HCT116 (cell line): Measurements from ENCODE around the gene PFKFB3. TPM values are rescaled to one million over a fixed set of nuclear protein-coding genes. Genes with fewer than 3 reads are reported as not detected.

ENCODE experiments used
- ATAC-seq: fragments of 200-7000 bp; cut with Tn5 transposase; 2 replicates; pipeline ENCODE4 v1.9.1; 2020; ENCODE audit warnings: mild to moderate bottlenecking, moderate library complexity
- BruUV-seq: library from RNA; stranded (reverse); fragments of 400-500 nt; replicated peaks from 2 replicates; lab custom pipeline; 2021; lab: Mats Ljungman, UMichigan
- CTCF ChIA-PET: fragments of 300-600 bp; sonication (Branson Sonifier 250); formaldehyde crosslinking; loops from one replicate; lab custom pipeline; 2021; ENCODE audit warnings: antibody characterized with exemption; lab: Charles Lee
- POLR2A ChIA-PET: fragments of 300-600, 350-600 bp; sonication (Branson Sonifier 250); formaldehyde crosslinking; loops from one replicate; lab custom pipeline; 2021; ENCODE audit warnings: antibody characterized with exemption; lab: Charles Lee
- RAD21 ChIA-PET, 2 experiments: fragments of 300-600 bp; sonication (Branson Sonifier 250); formaldehyde crosslinking; loops; one replicate each; lab custom pipeline; 2023; ENCODE audit warnings: low total read pairs in 2 of 2; ENCODE audit not compliant: uncharacterized antibody in 2 of 2, unreplicated experiment in 2 of 2, low non-redundant PET in 1 of 2; lab: Charles Lee
- DNase-seq: peaks from one replicate; pipeline ENCODE4 v3.0.0-alpha.2; 2010; ENCODE audit warnings: low read depth, low spot score
- H2AFZ ChIP-seq: fragments of 200-600 bp; shearing (Covaris generic), sonication (generic); 2 replicates; pipeline ENCODE4 v1.6.1; 2017; ENCODE audit warnings: low read depth, mixed run types, mixed read lengths, antibody characterized with exemption, low read length; ENCODE audit not compliant: poor library complexity, severe bottlenecking
- H3K27ac ChIP-seq: 2 replicates; pipeline ENCODE4 v1.5.1; 2012; ENCODE audit warnings: low read depth, low read length
- H3K27me3 ChIP-seq: fragments of 200-600 bp; sonication (generic); 2 replicates; pipeline ENCODE4 v1.6.1; 2016; ENCODE audit warnings: mixed run types, low read length, mixed read lengths; ENCODE audit not compliant: insufficient read depth
- H3K36me3 ChIP-seq, 2 experiments: fragments of 200-500 bp in 1 of 2; fragments of 200-600 bp in 1 of 2; sonication (Bioruptor generic) in 1 of 2; sonication (generic) in 1 of 2; 2 replicates each; pipeline versions ENCODE4 v1.5.1 to v1.6.1; 2014 to 2016; ENCODE audit warnings: low read length in 2 of 2, inconsistent platforms in 1 of 2, mixed read lengths in 1 of 2, mixed run types in 1 of 2; ENCODE audit not compliant: insufficient read depth in 2 of 2, control insufficient read depth in 1 of 2
- H3K4me1 ChIP-seq, 2 experiments: fragments of 200-600 bp in 1 of 2; sonication (generic) in 1 of 2; 2 replicates each; pipeline versions ENCODE4 v1.5.1 to v1.6.1; 2012 to 2017; ENCODE audit warnings: low read length in 2 of 2, inconsistent platforms in 1 of 2, mild to moderate bottlenecking in 1 of 2, mixed read lengths in 1 of 2, mixed run types in 1 of 2, moderate library complexity in 1 of 2; ENCODE audit not compliant: insufficient read depth in 2 of 2, control insufficient read depth in 1 of 2
- H3K4me2 ChIP-seq: fragments of 200-600 bp; sonication (generic); 2 replicates; pipeline ENCODE4 v1.6.1; 2017; ENCODE audit warnings: mixed run types, low read length, mixed read lengths
- H3K4me3 ChIP-seq, 2 experiments: fragments of 200-600 bp in 1 of 2; sonication (generic) in 1 of 2; replicated peaks in 1 of 2; 2 replicates each; pipeline ENCODE4 v1.5.1; 2011 to 2016; ENCODE audit warnings: low read length in 2 of 2, control low read depth in 1 of 2, low read depth in 1 of 2, mild to moderate bottlenecking in 1 of 2, mixed read lengths in 1 of 2, mixed run types in 1 of 2
- H3K79me2 ChIP-seq: fragments of 200-600 bp; sonication (generic); 2 replicates; pipeline ENCODE4 v1.6.1; 2017; ENCODE audit warnings: mild to moderate bottlenecking, mixed run types, low read length, moderate library complexity, mixed read lengths; ENCODE audit not compliant: insufficient read depth
- H3K9ac ChIP-seq: fragments of 200-600 bp; sonication (generic); 2 replicates; pipeline ENCODE4 v1.6.1; 2016; ENCODE audit warnings: low read length, mixed read lengths
- H3K9me2 ChIP-seq: fragments of 200-600 bp; sonication (generic), shearing (Covaris generic); 2 replicates; pipeline ENCODE4 v1.6.1; 2017; ENCODE audit warnings: mixed run types, mild to moderate bottlenecking, moderate library complexity; ENCODE audit not compliant: insufficient read depth
- H3K9me3 ChIP-seq, 2 experiments: fragments of 200-500 bp in 1 of 2; fragments of 200-600 bp in 1 of 2; sonication (Bioruptor generic) in 1 of 2; sonication (generic) in 1 of 2; 2 replicates each; pipeline ENCODE4 v1.6.1; 2014 to 2017; ENCODE audit warnings: low read length in 2 of 2, mixed read lengths in 2 of 2, inconsistent platforms in 1 of 2, low read depth in 1 of 2, mild to moderate bottlenecking in 1 of 2, mixed run types in 1 of 2, moderate library complexity in 1 of 2; ENCODE audit not compliant: control insufficient read depth in 1 of 2, insufficient read depth in 1 of 2
- H4K20me1 ChIP-seq: fragments of 200-600 bp; sonication (generic), shearing (Covaris generic); 2 replicates; pipeline ENCODE4 v1.6.1; 2017; ENCODE audit warnings: mixed run types, mild to moderate bottlenecking, moderate library complexity; ENCODE audit not compliant: insufficient read depth
- CBX3 ChIP-seq: IDR thresholded peaks from 2 replicates; pipeline ENCODE4 v1.6.1; 2012; ENCODE audit warnings: low read depth
- EZH2phosphoT487 ChIP-seq: fragments of 200-600 bp; IDR thresholded peaks from 2 replicates; pipeline ENCODE4 v1.6.1; 2018; ENCODE audit warnings: antibody characterized with exemption, borderline replicate concordance
- FOSL1 ChIP-seq: IDR thresholded peaks from 2 replicates; pipeline ENCODE4 v1.6.1; 2012; ENCODE audit warnings: low read depth
- SIN3A ChIP-seq: IDR thresholded peaks from 2 replicates; pipeline ENCODE4 v1.6.1; 2012; ENCODE audit warnings: low read depth
- SP1 ChIP-seq: IDR thresholded peaks from 2 replicates; pipeline ENCODE4 v1.6.1; 2012; ENCODE audit warnings: low read depth
- SRF ChIP-seq: IDR thresholded peaks from 2 replicates; pipeline ENCODE4 v1.6.1; 2012; ENCODE audit warnings: low read depth
- ZFX ChIP-seq: fragments of 450-650 bp; IDR thresholded peaks from 2 replicates; pipeline ENCODE4 v1.6.1; 2017
- ZNF274 ChIP-seq: fragments of 200-500 bp; sonication (Bioruptor generic); IDR thresholded peaks from 2 replicates; pipeline ENCODE4 v1.6.1; 2014; ENCODE audit warnings: mild to moderate bottlenecking, low read depth, low read length, inconsistent platforms
- intact Hi-C: fragments of 100-400 bp; cut with micrococcal nuclease; formaldehyde crosslinking; loops from 2 replicates; pipeline ENCODE4 v1.10.0; 2022
- total RNA-seq: library from RNA; stranded (reverse); gene quantifications from one replicate; pipeline ENCODE4 v1.2.1, GENCODE V29; 2021; ENCODE audit not compliant: unreplicated experiment
- TF ChIP-seq, protein P1 (sequence below), 3 experiments: fragments of 200-600 bp in 1 of 3; sonication (generic) in 1 of 3; IDR thresholded peaks in 2 of 3; conservative IDR thresholded peaks in 1 of 3; 2 replicates each; pipeline ENCODE4 v1.5.1; 2012 to 2017; ENCODE audit warnings: low read depth in 2 of 3, low read length in 2 of 3, antibody characterized with exemption in 1 of 3, borderline replicate concordance in 1 of 3, control low read depth in 1 of 3, mild to moderate bottlenecking in 1 of 3, mixed read lengths in 1 of 3, mixed run types in 1 of 3, moderate library complexity in 1 of 3; ENCODE audit not compliant: insufficient read depth in 1 of 3
- TF ChIP-seq, protein P2 (sequence below): IDR thresholded peaks from 2 replicates; pipeline ENCODE4 v1.6.1; 2012

PFKFB3 gene
- total RNA-seq, 1 experiment from 2014 or later = 50.8 TPM

DNA sequence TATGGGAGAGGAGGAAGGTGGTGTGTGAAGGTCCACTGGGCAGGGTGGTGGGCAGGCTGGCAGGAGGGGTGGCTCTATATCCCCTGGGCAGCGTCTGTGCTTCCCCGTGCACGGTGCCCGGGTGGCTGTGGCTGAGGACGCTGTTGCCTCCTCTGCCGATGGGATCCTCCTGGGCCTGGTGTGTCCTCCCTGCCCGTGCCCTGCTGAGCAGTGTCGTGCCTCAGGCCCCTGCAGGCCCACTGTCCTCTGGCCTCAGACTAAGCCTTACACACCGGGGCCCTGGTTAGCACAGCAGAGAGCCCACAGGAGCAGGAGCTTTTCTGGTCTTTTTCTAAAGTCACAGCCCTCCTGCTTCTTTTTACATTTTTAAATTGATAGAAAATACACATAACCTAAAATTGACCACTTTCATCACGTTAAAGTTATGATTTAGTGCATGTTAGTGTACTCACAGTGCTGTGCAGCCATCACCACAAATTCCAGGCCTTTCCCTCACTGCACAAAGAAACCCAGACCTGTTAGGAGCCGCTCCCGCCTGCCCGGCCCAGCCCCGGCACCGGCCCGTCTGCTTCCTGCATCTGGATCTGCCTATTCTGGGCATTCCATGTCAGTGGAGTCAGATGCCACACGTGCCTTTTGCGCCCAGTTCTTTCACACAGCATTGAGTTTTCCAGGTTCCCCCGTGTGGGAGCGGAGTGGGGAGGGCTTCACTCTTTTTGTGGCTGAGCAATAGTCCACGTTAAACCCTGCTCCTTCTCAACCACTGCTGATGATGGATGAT lies 19.4 kb downstream of the PFKFB3 start (continued):
- TF ChIP-seq, protein P1, sequence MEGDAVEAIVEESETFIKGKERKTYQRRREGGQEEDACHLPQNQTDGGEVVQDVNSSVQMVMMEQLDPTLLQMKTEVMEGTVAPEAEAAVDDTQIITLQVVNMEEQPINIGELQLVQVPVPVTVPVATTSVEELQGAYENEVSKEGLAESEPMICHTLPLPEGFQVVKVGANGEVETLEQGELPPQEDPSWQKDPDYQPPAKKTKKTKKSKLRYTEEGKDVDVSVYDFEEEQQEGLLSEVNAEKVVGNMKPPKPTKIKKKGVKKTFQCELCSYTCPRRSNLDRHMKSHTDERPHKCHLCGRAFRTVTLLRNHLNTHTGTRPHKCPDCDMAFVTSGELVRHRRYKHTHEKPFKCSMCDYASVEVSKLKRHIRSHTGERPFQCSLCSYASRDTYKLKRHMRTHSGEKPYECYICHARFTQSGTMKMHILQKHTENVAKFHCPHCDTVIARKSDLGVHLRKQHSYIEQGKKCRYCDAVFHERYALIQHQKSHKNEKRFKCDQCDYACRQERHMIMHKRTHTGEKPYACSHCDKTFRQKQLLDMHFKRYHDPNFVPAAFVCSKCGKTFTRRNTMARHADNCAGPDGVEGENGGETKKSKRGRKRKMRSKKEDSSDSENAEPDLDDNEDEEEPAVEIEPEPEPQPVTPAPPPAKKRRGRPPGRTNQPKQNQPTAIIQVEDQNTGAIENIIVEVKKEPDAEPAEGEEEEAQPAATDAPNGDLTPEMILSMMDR (IDR thresholded peaks at IDR 0.05 in 2 of 3, conservative IDR thresholded peaks at IDR 0.05 in 1 of 3; ENCODE audit: borderline replicate concordance in 1 of 3, insufficient read depth in 1 of 3, low read depth in 2 of 3, low read length in 2 of 3) = no peak
- TF ChIP-seq CBX3 (no peak), SIN3A (no peak), ZNF274 (no peak), FOSL1 (no peak)

DNA sequence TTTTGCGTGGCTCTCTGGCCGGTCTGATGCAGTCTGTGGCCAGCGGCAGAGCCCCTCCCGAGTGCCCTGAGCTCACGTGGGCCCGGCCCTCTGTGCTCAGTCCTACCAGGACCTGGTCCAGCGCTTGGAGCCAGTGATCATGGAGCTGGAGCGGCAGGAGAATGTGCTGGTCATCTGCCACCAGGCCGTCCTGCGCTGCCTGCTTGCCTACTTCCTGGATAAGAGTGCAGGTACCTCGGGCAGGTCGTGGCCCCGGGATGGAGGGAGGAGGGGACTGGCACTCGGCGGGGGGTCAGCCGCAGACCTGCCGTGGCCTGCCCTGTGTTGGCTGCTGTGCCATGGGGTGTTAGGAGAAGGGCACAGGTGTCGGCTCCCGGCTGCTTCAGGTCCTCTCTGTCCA lies 20.0 kb downstream of the PFKFB3 start:
- Histone ChIP-seq H3K27me3 (no peaks in the 10 kb centered on the region), H3K4me3 (no peak overlapping the region), H3K79me2 (no peaks in the 10 kb centered on the region), H3K9me3 (no peaks in the 10 kb centered on the region), H3K9me2 (no peaks in the 10 kb centered on the region), H4K20me1 (no peaks in the 10 kb centered on the region), H3K4me2 (peak overlapping the region; percentile 39; the same call in 1 of the 2 replicates), H3K4me1 (peaks cover 12 to 15% of the 10 kb centered on the region in 2 experiments; a peak in 3 of 4 replicates), H3K27ac (peak overlapping the region; percentile 62), H3K9ac (peak overlapping the region; percentile 17; the same call in 1 of the 2 replicates), H2AFZ (no peak overlapping the region), H3K36me3 (peaks cover 33 to 36% of the 10 kb centered on the region in 2 experiments; a peak in 3 of 4 replicates)
- CTCF ChIA-PET = no interaction called here
- intact Hi-C loops = no loop called here
- no TSS peak for BruUV-seq
- POLR2A ChIA-PET = no interaction called here
- TF ChIP-seq SP1 (no peak), EZH2phosphoT487 (no peak), SRF (no peak), ZFX (no peak)
- TF ChIP-seq, protein P1 (IDR thresholded peaks at IDR 0.05 in 2 of 3, conservative IDR thresholded peaks at IDR 0.05 in 1 of 3; ENCODE audit: borderline replicate concordance in 1 of 3, insufficient read depth in 1 of 3, low read depth in 2 of 3, low read length in 2 of 3) = no peak
- TF ChIP-seq, protein P2, sequence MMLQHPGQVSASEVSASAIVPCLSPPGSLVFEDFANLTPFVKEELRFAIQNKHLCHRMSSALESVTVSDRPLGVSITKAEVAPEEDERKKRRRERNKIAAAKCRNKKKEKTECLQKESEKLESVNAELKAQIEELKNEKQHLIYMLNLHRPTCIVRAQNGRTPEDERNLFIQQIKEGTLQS = no peak
- ATAC-seq (peak; percentile 23), DNase-seq (no peak)
- RAD21 ChIA-PET = no interaction called here
